B cell (primary cell): Measurements from ENCODE around the gene TAPBP. TPM values are rescaled to one million over a fixed set of nuclear protein-coding genes. Genes with fewer than 3 reads are reported as not detected.

Source experiments
- ATAC-seq: fragments of 200-7000 bp; cut with Tn5 transposase; one replicate; pipeline ENCODE4 v1.10.0; 2021; ENCODE audit warnings: low read depth, mild to moderate bottlenecking, moderate number of reproducible peaks, moderate library complexity
- CTCF ChIA-PET: fragments of 350-600 bp; sonication (Branson Sonifier 250); formaldehyde crosslinking; loops from one replicate; lab custom pipeline; 2021; ENCODE audit warnings: antibody characterized with exemption, inconsistent platforms; lab: Charles Lee
- POLR2A ChIA-PET: fragments of 350-600 bp; sonication (Branson Sonifier 250); formaldehyde crosslinking; loops from one replicate; lab custom pipeline; 2021; ENCODE audit warnings: antibody characterized with exemption; lab: Charles Lee
- DNase-seq: peaks from one replicate; pipeline ENCODE4 v3.0.0; 2013
- H2AFZ ChIP-seq: 2 replicates; pipeline ENCODE4 v1.6.1; 2012; ENCODE audit warnings: mild to moderate bottlenecking, low read depth, low read length; ENCODE audit not compliant: insufficient read depth, poor library complexity, severe bottlenecking
- H3K27ac ChIP-seq, 2 donors: 1 replicate in 1 of 2; 2 replicates in 1 of 2; pipeline ENCODE4 v1.5.1; 2012 to 2013; ENCODE audit warnings: low read length in 2 of 2, mild to moderate bottlenecking in 2 of 2, moderate library complexity in 1 of 2
- H3K27me3 ChIP-seq, 4 experiments: fragments of 200-600 bp in 1 of 4; sonication (generic) in 1 of 4; replicated peaks in 1 of 4; 1 replicate in 2 of 4; 2 replicates in 2 of 4; pipeline versions ENCODE4 v1.6.1 to v1.7.0; 2013 to 2016; ENCODE audit warnings: low read length in 3 of 4, mild to moderate bottlenecking in 2 of 4, mixed read lengths in 1 of 4, moderate library complexity in 1 of 4; ENCODE audit not compliant: insufficient read depth in 4 of 4, control insufficient read depth in 3 of 4; ENCODE audit errors: control extremely low read depth in 1 of 4
- H3K36me3 ChIP-seq, 2 experiments: replicated peaks in 1 of 2; 1 replicate in 1 of 2; 2 replicates in 1 of 2; pipeline versions ENCODE4 v1.6.1 to v1.7.1; 2013; ENCODE audit warnings: low read length in 1 of 2; ENCODE audit not compliant: insufficient read depth in 2 of 2, control insufficient read depth in 1 of 2; ENCODE audit errors: control extremely low read depth in 1 of 2, extremely low read depth in 1 of 2
- H3K4me1 ChIP-seq, 2 donors: fragments of 200-600 bp in 1 of 2; sonication (generic) in 1 of 2; 1 replicate in 1 of 2; 2 replicates in 1 of 2; pipeline versions ENCODE4 v1.5.1 to v1.6.1; 2013 to 2017; ENCODE audit warnings: low read length in 2 of 2; ENCODE audit not compliant: control insufficient read depth in 2 of 2, insufficient read depth in 2 of 2
- H3K4me2 ChIP-seq: replicated peaks from 2 replicates; pipeline ENCODE3; 2012; ENCODE audit warnings: mild to moderate bottlenecking, low read depth, low read length; ENCODE audit not compliant: poor library complexity, severe bottlenecking
- H3K4me3 ChIP-seq, 5 experiments: fragments of 200-600 bp in 1 of 5; sonication (generic) in 1 of 5; 1 replicate in 3 of 5; 2 replicates in 2 of 5; pipeline versions ENCODE4 v1.5.1 to v1.7.0; 2011 to 2016; ENCODE audit warnings: low read length in 4 of 5, mild to moderate bottlenecking in 4 of 5, low read depth in 2 of 5, control low read depth in 1 of 5, moderate library complexity in 1 of 5; ENCODE audit not compliant: insufficient read depth in 1 of 5; ENCODE audit errors: control extremely low read depth in 1 of 5, extremely low read depth in 1 of 5
- H3K79me2 ChIP-seq: fragments of 200-600 bp; sonication (generic); one replicate; pipeline ENCODE4 v1.6.0; 2016; ENCODE audit warnings: low read length; ENCODE audit not compliant: control insufficient read depth, insufficient read depth
- H3K9ac ChIP-seq: fragments of 200-600 bp; sonication (generic); 2 replicates; pipeline ENCODE4 v1.6.1; 2017; ENCODE audit warnings: mild to moderate bottlenecking, low read length, moderate library complexity
- H3K9me3 ChIP-seq, 3 donors: one replicate each; pipeline versions ENCODE4 v1.6.1 to v1.7.1; 2013; ENCODE audit warnings: low read length in 2 of 3; ENCODE audit not compliant: control insufficient read depth in 2 of 3, insufficient read depth in 1 of 3; ENCODE audit errors: control extremely low read depth in 1 of 3
- H4K20me1 ChIP-seq: 2 replicates; pipeline ENCODE4 v1.6.0; 2012; ENCODE audit warnings: mild to moderate bottlenecking, low read length; ENCODE audit not compliant: insufficient read depth, control insufficient read depth, poor library complexity, severe bottlenecking
- H3K27ac Mint-ChIP-seq: one replicate; pipeline ENCODE4 v1.8.0; 2021; ENCODE audit warnings: mixed read lengths
- H3K27me3 Mint-ChIP-seq: one replicate; pipeline ENCODE4 v1.8.0; 2021; ENCODE audit warnings: mixed read lengths
- H3K4me1 Mint-ChIP-seq: one replicate; pipeline ENCODE4 v1.8.0; 2021; ENCODE audit warnings: mixed read lengths
- H3K4me3 Mint-ChIP-seq: one replicate; pipeline ENCODE4 v1.8.0; 2021; ENCODE audit warnings: mixed read lengths
- H3K9me3 Mint-ChIP-seq: one replicate; pipeline ENCODE4 v1.8.0; 2022; ENCODE audit warnings: mixed read lengths; ENCODE audit not compliant: insufficient read depth
- CTCF ChIP-seq: fragments of 200-600 bp; IDR thresholded peaks from one replicate; pipeline ENCODE4 v1.8.0; 2022; ENCODE audit warnings: antibody characterized with exemption, mild to moderate bottlenecking
- EZH2 ChIP-seq: IDR thresholded peaks from 2 replicates; pipeline ENCODE4 v1.6.1; 2012; ENCODE audit warnings: borderline replicate concordance, low read depth, mild to moderate bottlenecking, moderate library complexity, low read length; ENCODE audit not compliant: insufficient read depth, poor library complexity, severe bottlenecking
- WGBS: methylation state at CpG from one replicate; pipeline ENCODE4 v1.1.5; 2013; ENCODE audit warnings: missing lambda C conversion rate; ENCODE audit not compliant: insufficient coverage; 5-methylcytosine and 5-hydroxymethylcytosine counted together
- intact Hi-C: fragments of 100-400 bp; cut with micrococcal nuclease; formaldehyde crosslinking; loops from one replicate; pipeline ENCODE4 v1.10.0; 2022
- polyA plus RNA-seq: library from polyadenylated mRNA; depleted of rRNA; stranded (reverse); fragments of >200 nt; gene quantifications from 2 replicates; pipeline ENCODE4 v1.2.3, GENCODE V29; 2012
- total RNA-seq, 2 donors: library from RNA; stranded (reverse); fragments of 120-200 nt in 1 of 2; gene quantifications; 1 replicate in 1 of 2; 2 replicates in 1 of 2; pipeline versions ENCODE4 v1.2.3 to v1.2.4, GENCODE V29; 2013 to 2022

TAPBP gene
- total and polyA plus RNA-seq, 2 donors (not counting 1 experiment from before 2014, with no cell fraction given) = 302 to 310 TPM

GRCh38 chr6:33323623-33323948 lies 9.7 kb upstream of the TAPBP start:
- 4% methylated on average over 5 of the region's 12 CpGs for WGBS
- Histone ChIP-seq H3K9me3 (no peaks in the 10 kb centered on the region), H2AFZ (peak overlapping the region; percentile 69), H3K36me3 (peaks cover 3 to 29% of the 10 kb centered on the region in 2 experiments), H3K27ac (peak overlapping the region; percentile 85 to 95), H3K79me2 (peaks cover 42% of the 10 kb centered on the region), H4K20me1 (peaks cover 33% of the 10 kb centered on the region), H3K4me1 (peaks cover 43 to 63% of the 10 kb centered on the region in 2 donors), H3K4me3 (peak overlapping the region; percentile 72 to 93 (median 85)), H3K9ac (peak overlapping the region; percentile 76), H3K4me2 (peak overlapping the region; percentile 88), H3K27me3 (no peaks in the 10 kb centered on the region)
- DNase-seq (no peak), ATAC-seq (no peak)
- intact Hi-C loops = loop anchor here (1.0 kb wide), 7 partner anchors 21 to 95 kb away; partner anchors contain the start of genes CUTA, KIFC1, PFDN6 and VPS52
- ChIA-PET POLR2A (interaction anchor here (0.6 to 1.1 kb wide), 8 partner anchors 46 to 1619 kb away, joined by 3 to 6 read pairs (median 4); partner anchors contain the start of genes B3GALT4 and CUTA), CTCF (interaction anchor here (1.2 to 1.7 kb wide), 2 partner anchors 35 to 42 kb away, joined by 3 to 10 read pairs; partner anchors contain the start of genes PFDN6 and WDR46)
- H3K4me3 Mint-ChIP-seq = peak overlapping the region; percentile 91
- no peaks in the 10 kb centered on the region for H3K27me3 Mint-ChIP-seq
- TF ChIP-seq CTCF (no peak), EZH2 (no peak)
- peak overlapping the region; percentile 93 for H3K27ac Mint-ChIP-seq
- H3K9me3 Mint-ChIP-seq = no peaks in the 10 kb centered on the region
- peaks cover 59% of the 10 kb centered on the region for H3K4me1 Mint-ChIP-seq

- Histone ChIP-seq H3K4me3 (peak overlapping the region in 3 of 5 experiments; percentile 72 to 91 (median 81)), H3K27ac (peak overlapping the region in 1 of 2 donors; percentile 85), H3K27me3 (no peaks in the 10 kb centered on the region), H2AFZ (no peak overlapping the region), H3K9me3 (no peaks in the 10 kb centered on the region), H3K4me1 (peaks cover 59 to 81% of the 10 kb centered on the region in 2 donors), H4K20me1 (peaks cover 34% of the 10 kb centered on the region), H3K4me2 (peak overlapping the region; percentile 88), H3K9ac (peak overlapping the region; percentile 76), H3K36me3 (peaks cover 3 to 37% of the 10 kb centered on the region in 2 experiments), H3K79me2 (peaks cover 60% of the 10 kb centered on the region)
- Mint-ChIP-seq H3K4me1 (peaks cover 79% of the 10 kb centered on the region), H3K27ac (peak overlapping the region; percentile 71), H3K9me3 (no peaks in the 10 kb centered on the region), H3K4me3 (peak overlapping the region; percentile 91), H3K27me3 (no peaks in the 10 kb centered on the region)
- ChIA-PET CTCF (no interaction called here), POLR2A (interaction anchor here (1.5 kb wide), 1 partner anchor 44 kb away, joined by 7 read pairs; the partner anchor contains the start of gene B3GALT4)
- WGBS = 86% methylated on average over 9 of the region's 9 CpGs
- intact Hi-C loops = no loop called here
- DNase-seq (no peak), ATAC-seq (no peak)
- TF ChIP-seq CTCF = no peak
- no peak for TF ChIP-seq EZH2
Observed at GRCh38 chr6:33321227-33321626, 7.3 kb upstream of the TAPBP start.
